ENCODE measurements around the gene KRT76. TPM values are rescaled to one million over a fixed set of nuclear protein-coding genes. Genes with fewer than 3 reads are reported as not detected.
"Not testable (repeated sequence)": the region's sequence is repeated elsewhere in the genome, so short reads cannot be mapped to it uniquely, and the experiment has no call there.

KRT76 gene
- total RNA-seq, 1 donor from 2014 or later: not detected

GRCh38 chr12:52763991-52764390 is 13.2 kb downstream of the KRT76 start:
- TF ChIP-seq, protein P1, sequence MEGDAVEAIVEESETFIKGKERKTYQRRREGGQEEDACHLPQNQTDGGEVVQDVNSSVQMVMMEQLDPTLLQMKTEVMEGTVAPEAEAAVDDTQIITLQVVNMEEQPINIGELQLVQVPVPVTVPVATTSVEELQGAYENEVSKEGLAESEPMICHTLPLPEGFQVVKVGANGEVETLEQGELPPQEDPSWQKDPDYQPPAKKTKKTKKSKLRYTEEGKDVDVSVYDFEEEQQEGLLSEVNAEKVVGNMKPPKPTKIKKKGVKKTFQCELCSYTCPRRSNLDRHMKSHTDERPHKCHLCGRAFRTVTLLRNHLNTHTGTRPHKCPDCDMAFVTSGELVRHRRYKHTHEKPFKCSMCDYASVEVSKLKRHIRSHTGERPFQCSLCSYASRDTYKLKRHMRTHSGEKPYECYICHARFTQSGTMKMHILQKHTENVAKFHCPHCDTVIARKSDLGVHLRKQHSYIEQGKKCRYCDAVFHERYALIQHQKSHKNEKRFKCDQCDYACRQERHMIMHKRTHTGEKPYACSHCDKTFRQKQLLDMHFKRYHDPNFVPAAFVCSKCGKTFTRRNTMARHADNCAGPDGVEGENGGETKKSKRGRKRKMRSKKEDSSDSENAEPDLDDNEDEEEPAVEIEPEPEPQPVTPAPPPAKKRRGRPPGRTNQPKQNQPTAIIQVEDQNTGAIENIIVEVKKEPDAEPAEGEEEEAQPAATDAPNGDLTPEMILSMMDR (IDR thresholded peaks at IDR 0.05): no peak
- TF ChIP-seq POLR2A (IDR thresholded peaks at IDR 0.05) (no peak), POLR2AphosphoS5 (IDR thresholded peaks at IDR 0.05; ENCODE audit: insufficient read depth in 1 of 2, low read depth in 1 of 2) (no peak)
- Histone ChIP-seq H3K4me1 (no peaks in the 10 kb centered on the region), H3K27me3 (no peaks in the 10 kb centered on the region), H3K27ac (no peak overlapping the region), H3K9me3 (no peaks in the 10 kb centered on the region), H3K36me3 (no peaks in the 10 kb centered on the region), H3K4me3 (no peak overlapping the region)
- intact Hi-C loops (cut with DNase I): no loop called here
- no peak for DNase-seq (ENCODE audit: extremely low spot score in 2 of 2)

- no peak overlapping the region for H3K27ac ChIP-seq
- H3K4me1 ChIP-seq: no peaks in the 10 kb centered on the region
- TF ChIP-seq POLR2A (IDR thresholded peaks at IDR 0.05): no peak
- TF ChIP-seq POLR2AphosphoS5 (IDR thresholded peaks at IDR 0.05; ENCODE audit: insufficient read depth in 1 of 2, low read depth in 1 of 2): no peak
- TF ChIP-seq, protein P1 (IDR thresholded peaks at IDR 0.05): no peak
- H3K36me3 ChIP-seq: no peaks in the 10 kb centered on the region
- no peaks in the 10 kb centered on the region for H3K27me3 ChIP-seq
- DNase-seq (ENCODE audit: extremely low spot score in 2 of 2): no peak
- intact Hi-C loops (cut with DNase I): no loop called here
- H3K9me3 ChIP-seq: no peaks in the 10 kb centered on the region
- H3K4me3 ChIP-seq: no peak overlapping the region
Measured at GRCh38 chr12:52763036-52763659, 14.0 kb downstream of the KRT76 start.

GRCh38 chr12:52761802-52762201 is 15.3 kb downstream of the KRT76 start:
- no peak for DNase-seq (ENCODE audit: extremely low spot score in 2 of 2)
- intact Hi-C loops (cut with DNase I): no loop called here
- no peaks in the 10 kb centered on the region for H3K9me3 ChIP-seq

GRCh38 chr12:52761218-52761617 is 15.9 kb downstream of the KRT76 start:
- intact Hi-C loops (cut with DNase I); DNase-seq (ENCODE audit: extremely low spot score in 2 of 2); H3K4me1 ChIP-seq; H3K36me3 ChIP-seq; H3K27me3 ChIP-seq; H3K4me3 ChIP-seq; H3K9me3 ChIP-seq; H3K27ac ChIP-seq: not testable (repeated sequence)

More at GRCh38 chr12:52761802-52762201, 15.3 kb downstream of the KRT76 start:
- TF ChIP-seq POLR2AphosphoS5 (IDR thresholded peaks at IDR 0.05; ENCODE audit: insufficient read depth in 1 of 2, low read depth in 1 of 2) (no peak), POLR2A (IDR thresholded peaks at IDR 0.05) (no peak)
- TF ChIP-seq, protein P1 (IDR thresholded peaks at IDR 0.05): no peak
- Histone ChIP-seq H3K27ac (no peak overlapping the region), H3K4me1 (no peaks in the 10 kb centered on the region), H3K36me3 (no peaks in the 10 kb centered on the region), H3K4me3 (no peak overlapping the region), H3K27me3 (no peaks in the 10 kb centered on the region)

- H3K27ac ChIP-seq: no peak overlapping the region
- no peaks in the 10 kb centered on the region for H3K27me3 ChIP-seq
- H3K4me1 ChIP-seq: no peaks in the 10 kb centered on the region
- intact Hi-C loops (cut with DNase I): no loop called here
- DNase-seq (ENCODE audit: extremely low spot score in 2 of 2): no peak
- H3K4me3 ChIP-seq: no peak overlapping the region
- TF ChIP-seq, protein P1 (IDR thresholded peaks at IDR 0.05): no peak
- TF ChIP-seq POLR2A (IDR thresholded peaks at IDR 0.05) (no peak), POLR2AphosphoS5 (IDR thresholded peaks at IDR 0.05; ENCODE audit: insufficient read depth in 1 of 2, low read depth in 1 of 2) (no peak)
- no peaks in the 10 kb centered on the region for H3K9me3 ChIP-seq
- no peaks in the 10 kb centered on the region for H3K36me3 ChIP-seq
Measured at GRCh38 chr12:52760623-52761022, 16.5 kb downstream of the KRT76 start.
